ENCODE results near the gene TRPV3. TPM values are rescaled to one million over a fixed set of nuclear protein-coding genes. Genes with fewer than 3 reads are reported as not detected.

Gene TRPV3
- total and polyA plus RNA-seq, 2 donors (not counting 3 experiments of a cell fraction or from before 2014, with no cell fraction given): 0.01 TPM; not detected in 1

DNA sequence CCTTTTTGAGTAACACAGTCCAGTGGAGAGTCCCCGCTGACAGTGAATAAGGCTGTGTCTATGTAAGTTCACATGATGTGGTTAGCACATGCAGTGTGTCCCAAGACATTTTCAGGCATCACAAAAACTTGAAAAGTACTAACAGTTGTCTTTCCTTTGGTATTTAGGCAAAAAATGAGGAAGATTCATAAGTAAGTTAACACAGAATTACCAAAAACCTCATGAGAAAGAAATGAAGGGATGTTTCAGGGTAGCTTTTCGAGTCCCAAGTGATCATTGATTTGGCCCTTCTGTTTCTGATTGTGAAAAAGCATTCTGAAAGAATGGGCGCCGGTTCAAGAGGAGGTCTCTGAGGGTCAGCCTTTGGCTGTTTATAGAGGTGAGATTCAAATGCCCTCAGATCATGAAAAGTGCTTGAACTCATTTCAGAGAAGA, 82.3 kb downstream of the TRPV3 start:
- no peak overlapping the region for H3K27ac ChIP-seq (ENCODE audit: insufficient read depth, low read depth, low read length)
- no peaks in the 10 kb centered on the region for H3K36me3 ChIP-seq (ENCODE audit: control insufficient read depth in 2 of 2, extremely low read depth in 1 of 2, insufficient read depth in 2 of 2, low read length in 2 of 2)
- H4K20me1 ChIP-seq (replicated peaks; ENCODE audit: control insufficient read depth, extremely low read depth, insufficient read depth, low read length): no peaks in the 10 kb centered on the region
- H3K27me3 ChIP-seq (ENCODE audit: control insufficient read depth in 2 of 2, insufficient read depth in 2 of 2, low read length in 2 of 2): no peaks in the 10 kb centered on the region
- no peaks in the 10 kb centered on the region for H3K79me2 ChIP-seq (ENCODE audit: control insufficient read depth, insufficient read depth, low read length)
- TF ChIP-seq EZH2 (IDR thresholded peaks at IDR 0.05; ENCODE audit: borderline replicate concordance, low read depth, low read length, severe bottlenecking) (no peak), GATA2 (IDR thresholded peaks at IDR 0.05; ENCODE audit: insufficient read depth, insufficient read length, low read depth, low read length) (no peak), MYC (IDR thresholded peaks at IDR 0.05; ENCODE audit: low read depth, low read length) (no peak), MAX (IDR thresholded peaks at IDR 0.05; ENCODE audit: insufficient read depth, insufficient read length) (no peak), JUN (IDR thresholded peaks at IDR 0.05; ENCODE audit: borderline replicate concordance, insufficient read depth, insufficient read length, low read depth) (no peak), CTCF (IDR thresholded peaks at IDR 0.05; ENCODE audit: extremely low read depth in 1 of 2, insufficient read depth in 1 of 2, low read depth in 1 of 2, low read length in 2 of 2) (no peak), FOS (IDR thresholded peaks at IDR 0.05; ENCODE audit: borderline replicate concordance, insufficient read depth, low read length) (no peak), POLR2AphosphoS5 (IDR thresholded peaks at IDR 0.05; ENCODE audit: insufficient read depth, low read depth, low read length) (no peak), POLR2A (IDR thresholded peaks at IDR 0.05; ENCODE audit: low read depth, low read length) (no peak)
- FAIRE-seq (no peak), DNase-seq (ENCODE audit: low read depth, low spot score) (no peak)
- no peaks in the 10 kb centered on the region for H3K4me1 ChIP-seq (ENCODE audit: control insufficient read depth, extremely low read depth, insufficient read depth, low read length)
- ChIA-PET CTCF (no interaction called here), POLR2A (no interaction called here)
- no peak overlapping the region for H3K4me2 ChIP-seq (ENCODE audit: insufficient read depth, low read length)
- no TSS peak for BruUV-seq (replicated peaks)
- H3K9ac ChIP-seq (replicated peaks; ENCODE audit: extremely low read depth, insufficient read depth, low read length): no peak overlapping the region
- H3K4me3 ChIP-seq (replicated peaks in 1 of 3; ENCODE audit: insufficient read depth in 1 of 3, low read depth in 1 of 3, low read length in 3 of 3): no peak overlapping the region
- H3K9me3 ChIP-seq (replicated peaks; ENCODE audit: control insufficient read depth, insufficient read depth, low read length): no peaks in the 10 kb centered on the region
- intact Hi-C loops (cut with micrococcal nuclease): no loop called here
- dilution Hi-C loops (cut with MboI; ENCODE audit: extremely low pct_ligation_motif_present, low sequenced_read_pairs): no loop called here
- no peaks in the 10 kb centered on the region for H3K9me1 ChIP-seq (replicated peaks; ENCODE audit: control insufficient read depth, extremely low read depth, insufficient read depth, low read length)
- no peak overlapping the region for H2AFZ ChIP-seq (ENCODE audit: low read depth, low read length)

Data from endothelial cell of umbilical vein (primary cell).